MM.1S (cell line): Measurements from ENCODE around the gene B4GALT5.

ENCODE experiments used
- DNase-seq: peaks from one replicate; pipeline ENCODE4 v3.0.0-alpha.2; 2015
- H2AFZ ChIP-seq: fragments of 300-600 bp; sonication (generic); 2 replicates; pipeline ENCODE4 v1.6.0; 2016; ENCODE audit warnings: antibody characterized with exemption, low read length
- H3F3A ChIP-seq: fragments of 300-600 bp; sonication (generic); 2 replicates; pipeline ENCODE4 v1.6.1; 2016; ENCODE audit warnings: mild to moderate bottlenecking, antibody characterized with exemption, low read length, moderate library complexity, mixed read lengths; ENCODE audit not compliant: insufficient read depth
- H3K27ac ChIP-seq: fragments of 300-600 bp; sonication (generic); 2 replicates; pipeline ENCODE4 v1.5.1; 2016; ENCODE audit warnings: mild to moderate bottlenecking, low read length
- H3K27me3 ChIP-seq: fragments of 300-600 bp; sonication (generic); replicated peaks from 2 replicates; pipeline ENCODE4 v1.6.0; 2016; ENCODE audit warnings: low read length; ENCODE audit not compliant: insufficient read depth
- H3K36me3 ChIP-seq: fragments of 300-600 bp; sonication (generic); replicated peaks from 2 replicates; pipeline ENCODE4 v1.6.1; 2016; ENCODE audit warnings: mild to moderate bottlenecking, low read length, mixed read lengths; ENCODE audit not compliant: insufficient read depth
- H3K4me1 ChIP-seq: fragments of 300-600 bp; sonication (generic); 2 replicates; pipeline ENCODE4 v1.6.1; 2016; ENCODE audit warnings: low read length, mixed read lengths
- H3K4me2 ChIP-seq: fragments of 300-600 bp; sonication (generic); 2 replicates; pipeline ENCODE4 v1.6.0; 2016; ENCODE audit warnings: low read depth, low read length
- H3K4me3 ChIP-seq: fragments of 300-600 bp; sonication (generic); 2 replicates; pipeline ENCODE4 v1.5.1; 2016; ENCODE audit warnings: low read length, mixed read lengths
- H3K79me2 ChIP-seq: fragments of 300-600 bp; sonication (generic); 2 replicates; pipeline ENCODE4 v1.6.1; 2016; ENCODE audit warnings: mixed run types, low read length, mixed read lengths
- H3K9ac ChIP-seq: fragments of 300-600 bp; sonication (generic); 2 replicates; pipeline ENCODE4 v1.6.1; 2016; ENCODE audit warnings: low read length, mixed read lengths
- H3K9me2 ChIP-seq: fragments of 300-600 bp; sonication (generic); replicated peaks from 2 replicates; pipeline ENCODE4 v1.6.1; 2016; ENCODE audit warnings: mild to moderate bottlenecking, low read length, mixed read lengths; ENCODE audit not compliant: insufficient read depth
- H3K9me3 ChIP-seq: fragments of 300-600 bp; sonication (generic); replicated peaks from 2 replicates; pipeline ENCODE4 v1.6.1; 2016; ENCODE audit warnings: mild to moderate bottlenecking, low read length, mixed read lengths; ENCODE audit not compliant: insufficient read depth
- H4K20me1 ChIP-seq: fragments of 300-600 bp; sonication (generic); 2 replicates; pipeline ENCODE4 v1.6.1; 2016; ENCODE audit warnings: mild to moderate bottlenecking, low read length, moderate library complexity, mixed read lengths; ENCODE audit not compliant: insufficient read depth
- EZH2 ChIP-seq: fragments of 300-600 bp; sonication (generic); optimal IDR thresholded peaks from 2 replicates; pipeline ENCODE3; 2017; ENCODE audit warnings: low read depth, mild to moderate bottlenecking, antibody characterized with exemption, low read length, mixed read lengths
- EZH2phosphoT487 ChIP-seq: fragments of 300-600 bp; sonication (generic); IDR thresholded peaks from 2 replicates; pipeline ENCODE4 v1.6.1; 2018; ENCODE audit warnings: antibody characterized with exemption, low read length
- TF ChIP-seq, protein P1 (sequence below): fragments of 300-600 bp; sonication (generic); IDR thresholded peaks from 2 replicates; pipeline ENCODE4 v1.5.1; 2016; ENCODE audit warnings: antibody characterized with exemption, low read length, mixed read lengths

B4GALT5 gene

DNA sequence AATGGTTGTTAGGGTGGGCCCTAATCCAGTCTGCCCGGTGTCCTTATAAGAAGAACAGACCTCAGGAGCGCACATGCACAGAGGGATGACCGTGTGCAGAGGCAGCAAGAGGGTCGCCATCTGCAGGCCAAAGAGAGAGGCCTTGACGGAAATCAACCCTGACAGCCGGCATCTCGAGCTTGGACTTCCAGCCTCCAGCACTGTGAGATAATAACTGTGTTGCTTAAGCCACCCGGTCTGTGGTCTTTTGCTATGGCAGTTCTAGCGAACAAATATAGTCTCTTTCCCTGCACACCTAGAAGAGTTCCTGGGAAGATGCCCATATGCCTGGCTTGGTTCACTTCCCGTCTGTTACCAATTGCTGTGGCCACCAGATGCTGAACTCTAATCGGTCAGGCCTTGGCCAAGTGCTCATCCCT, 110.5 kb downstream of the B4GALT5 start:
- no peak for DNase-seq
- no peaks in the 10 kb centered on the region for H3K79me2 ChIP-seq
- H2AFZ ChIP-seq, result no peak overlapping the region
- H3K9me2 ChIP-seq, result no peaks in the 10 kb centered on the region
- H3K4me2 ChIP-seq, result no peak overlapping the region
- H3K9ac ChIP-seq, result no peak overlapping the region
- H3K4me1 ChIP-seq, result no peaks in the 10 kb centered on the region
- no peaks in the 10 kb centered on the region for H3K36me3 ChIP-seq
- 0 out of 2 replicates have a peak, but pooled peaks cover 3% of the 10 kb centered on the region for H3K27me3 ChIP-seq
- TF ChIP-seq EZH2phosphoT487, result no peak
- TF ChIP-seq, protein P1, sequence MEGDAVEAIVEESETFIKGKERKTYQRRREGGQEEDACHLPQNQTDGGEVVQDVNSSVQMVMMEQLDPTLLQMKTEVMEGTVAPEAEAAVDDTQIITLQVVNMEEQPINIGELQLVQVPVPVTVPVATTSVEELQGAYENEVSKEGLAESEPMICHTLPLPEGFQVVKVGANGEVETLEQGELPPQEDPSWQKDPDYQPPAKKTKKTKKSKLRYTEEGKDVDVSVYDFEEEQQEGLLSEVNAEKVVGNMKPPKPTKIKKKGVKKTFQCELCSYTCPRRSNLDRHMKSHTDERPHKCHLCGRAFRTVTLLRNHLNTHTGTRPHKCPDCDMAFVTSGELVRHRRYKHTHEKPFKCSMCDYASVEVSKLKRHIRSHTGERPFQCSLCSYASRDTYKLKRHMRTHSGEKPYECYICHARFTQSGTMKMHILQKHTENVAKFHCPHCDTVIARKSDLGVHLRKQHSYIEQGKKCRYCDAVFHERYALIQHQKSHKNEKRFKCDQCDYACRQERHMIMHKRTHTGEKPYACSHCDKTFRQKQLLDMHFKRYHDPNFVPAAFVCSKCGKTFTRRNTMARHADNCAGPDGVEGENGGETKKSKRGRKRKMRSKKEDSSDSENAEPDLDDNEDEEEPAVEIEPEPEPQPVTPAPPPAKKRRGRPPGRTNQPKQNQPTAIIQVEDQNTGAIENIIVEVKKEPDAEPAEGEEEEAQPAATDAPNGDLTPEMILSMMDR, result no peak
- no peak for TF ChIP-seq EZH2
- H3K9me3 ChIP-seq, result no peaks in the 10 kb centered on the region
- H3K4me3 ChIP-seq, result no peak overlapping the region
- H3F3A ChIP-seq, result no peaks in the 10 kb centered on the region
- H4K20me1 ChIP-seq, result no peaks in the 10 kb centered on the region
- H3K27ac ChIP-seq, result no peak overlapping the region

DNA sequence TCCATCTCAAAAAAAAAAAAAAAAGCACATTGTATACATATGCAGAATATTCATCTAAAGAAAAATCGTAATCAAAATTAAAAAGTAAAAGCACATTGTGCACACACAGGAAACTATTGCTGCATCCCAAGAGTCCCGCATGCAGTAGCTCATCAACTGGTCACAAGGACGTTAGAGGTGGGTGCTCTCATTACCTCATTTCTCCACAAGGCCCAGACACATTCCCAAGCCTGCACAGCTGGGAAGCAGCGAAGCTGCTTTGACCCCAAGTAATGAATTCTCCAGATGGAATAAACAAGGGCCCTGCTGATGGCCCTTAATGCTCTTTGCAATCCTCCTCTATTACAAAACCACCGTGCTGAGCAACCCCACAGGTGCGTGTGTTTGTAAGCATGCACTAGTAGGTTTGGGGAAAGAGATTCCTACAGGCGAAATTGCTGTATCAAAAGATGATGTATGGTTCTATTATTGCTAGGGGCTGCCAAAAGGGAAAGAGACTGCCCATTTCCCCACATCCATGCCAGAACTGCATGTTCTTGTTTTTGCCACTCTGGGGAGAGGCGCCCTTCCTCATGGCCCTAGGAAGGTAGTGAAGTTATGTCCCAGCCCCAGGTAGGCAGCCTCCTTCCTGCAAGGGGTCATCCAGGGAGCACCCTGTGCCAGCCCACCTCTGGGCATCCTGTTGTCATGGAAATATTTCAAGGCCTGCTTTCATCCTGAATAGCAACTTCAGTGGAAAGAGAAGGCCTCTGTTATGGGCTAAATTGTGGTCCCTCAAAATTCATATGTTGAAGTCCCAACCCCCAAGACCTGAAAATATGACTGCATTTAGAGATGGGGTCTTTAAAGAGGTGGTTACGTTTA, 111.1 kb downstream of the B4GALT5 start:
- no peak overlapping the region for H3K4me3 ChIP-seq
- H3F3A ChIP-seq, result no peaks in the 10 kb centered on the region
- no peaks in the 10 kb centered on the region for H3K79me2 ChIP-seq
- no peaks in the 10 kb centered on the region for H3K9me2 ChIP-seq
- H4K20me1 ChIP-seq, result no peaks in the 10 kb centered on the region
- no peak overlapping the region for H3K4me2 ChIP-seq
- H3K9ac ChIP-seq, result no peak overlapping the region
- no peak overlapping the region for H3K27ac ChIP-seq
- TF ChIP-seq, protein P1, result no peak
- TF ChIP-seq EZH2, result no peak
- no peak for TF ChIP-seq EZH2phosphoT487
- no peaks in the 10 kb centered on the region for H3K9me3 ChIP-seq
- DNase-seq, result no peak
- peaks cover 3% of the 10 kb centered on the region; the same call in 1 of the 2 replicates for H3K4me1 ChIP-seq
- no peaks in the 10 kb centered on the region for H3K27me3 ChIP-seq
- no peaks in the 10 kb centered on the region for H3K36me3 ChIP-seq
- no peak overlapping the region for H2AFZ ChIP-seq

DNA sequence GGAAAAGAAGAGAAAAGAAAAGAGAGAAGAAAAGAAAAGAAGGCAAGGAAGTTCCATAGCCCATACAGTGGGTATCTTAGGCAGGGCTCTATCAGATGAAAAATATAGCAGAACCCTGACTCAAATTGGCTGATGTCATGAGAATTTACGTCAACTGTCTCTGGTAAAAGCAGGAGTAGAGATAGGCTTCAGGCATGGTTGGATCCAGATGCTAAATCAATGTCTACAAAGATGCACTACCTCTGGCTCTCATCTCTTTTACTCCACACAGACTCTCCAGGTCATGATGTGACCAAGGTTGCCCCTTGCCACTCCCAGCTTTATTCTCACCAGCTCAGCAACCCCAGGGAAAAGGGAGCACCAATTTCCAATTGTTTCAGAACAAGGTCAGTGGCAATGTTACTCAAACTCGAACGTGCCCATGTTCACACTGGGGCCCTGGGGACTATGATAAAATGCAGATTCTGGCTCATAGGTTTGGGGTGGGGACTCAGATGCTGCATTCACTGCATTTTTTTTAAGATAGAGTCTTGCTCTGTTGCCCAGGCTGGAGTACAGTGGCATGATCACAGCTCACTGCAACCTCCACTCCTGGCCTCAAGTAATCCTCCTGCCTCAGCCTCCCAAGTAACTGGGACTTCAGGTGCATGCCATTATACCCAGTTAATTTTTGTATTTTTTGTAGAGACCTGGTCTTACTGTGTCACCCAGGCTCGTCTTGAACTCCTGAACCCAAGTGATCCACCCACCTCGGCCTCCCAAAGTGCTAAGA, 112.3 kb downstream of the B4GALT5 start:
- no peak overlapping the region for H3K4me2 ChIP-seq
- H3K27me3 ChIP-seq, result no peaks in the 10 kb centered on the region
- H3K27ac ChIP-seq, result no peak overlapping the region
- no peak overlapping the region for H2AFZ ChIP-seq
- no peaks in the 10 kb centered on the region for H3F3A ChIP-seq
- DNase-seq, result no peak
- no peaks in the 10 kb centered on the region for H3K36me3 ChIP-seq
- no peaks in the 10 kb centered on the region for H4K20me1 ChIP-seq
- TF ChIP-seq EZH2phosphoT487 (no peak), EZH2 (no peak)
- TF ChIP-seq, protein P1, result no peak
- H3K9ac ChIP-seq, result no peak overlapping the region
- H3K9me2 ChIP-seq, result no peaks in the 10 kb centered on the region
- H3K9me3 ChIP-seq, result no peaks in the 10 kb centered on the region
- H3K79me2 ChIP-seq, result no peaks in the 10 kb centered on the region
- H3K4me1 ChIP-seq, result peaks cover 8% of the 10 kb centered on the region; the same call in 1 of the 2 replicates
- H3K4me3 ChIP-seq, result no peak overlapping the region
